Esophagus muscularis mucosa (tissue), 4 donors: ENCODE measurements around the gene LPAR1.

Source experiments
- EP300 ChIP-seq: sonication (generic); formaldehyde crosslinking; IDR thresholded peaks from one replicate; pipeline ENCODE4 v1.6.1; 2017; ENCODE audit warnings: antibody characterized with exemption
- POLR2A ChIP-seq: fragments of 450-650 bp; IDR thresholded peaks from one replicate; pipeline ENCODE4 v1.6.1; 2017; ENCODE audit warnings: antibody characterized with exemption, moderate library complexity, mild to moderate bottlenecking, low read depth
- POLR2AphosphoS5 ChIP-seq, 2 donors: sonication (generic); formaldehyde crosslinking; IDR thresholded peaks; one replicate each; pipeline ENCODE4 v1.6.1; 2017; ENCODE audit warnings: antibody characterized with exemption in 2 of 2
- TF ChIP-seq, protein P1 (sequence below), 3 experiments: fragments of 200-600 bp in 2 of 3; fragments of 450-650 bp in 1 of 3; sonication (generic) in 2 of 3; IDR thresholded peaks; one replicate each; pipeline ENCODE4 v1.5.1; 2017 to 2019; ENCODE audit warnings: antibody characterized with exemption in 3 of 3, mild to moderate bottlenecking in 2 of 3, moderate library complexity in 1 of 3

DNA sequence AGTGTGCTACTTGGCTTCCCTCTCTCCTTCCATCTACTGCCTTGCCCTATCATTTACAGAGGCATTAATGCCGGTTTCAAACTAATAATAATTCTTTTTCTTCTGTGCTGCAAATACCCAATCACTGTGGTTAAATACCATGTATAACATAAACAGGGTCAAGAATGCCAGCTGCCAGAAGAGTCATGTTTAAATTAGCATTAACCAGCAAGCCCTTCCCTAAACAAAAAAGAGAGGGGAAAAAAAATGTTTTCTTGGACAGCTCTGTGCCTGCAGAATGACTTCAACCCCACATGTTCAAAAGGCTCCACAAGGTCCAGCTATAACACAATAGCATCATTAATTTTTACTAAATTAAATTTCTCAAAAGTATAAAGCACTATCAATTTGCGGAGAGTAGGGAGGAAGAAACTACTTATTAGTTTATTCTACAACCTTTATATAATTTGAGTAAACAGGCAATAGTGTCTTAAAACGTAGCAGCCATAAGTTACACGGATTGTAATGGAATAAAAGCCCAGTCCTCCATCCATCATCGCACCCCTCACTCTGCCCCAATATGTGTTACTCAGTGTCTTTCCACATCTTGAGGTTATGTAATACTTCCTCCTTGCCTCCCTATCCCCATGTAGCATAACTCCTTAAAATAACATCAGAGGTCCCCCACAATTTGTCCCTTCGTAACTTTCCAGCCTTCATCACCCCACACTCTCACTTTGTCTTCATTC lies 3.9 kb downstream of the LPAR1 start:
- TF ChIP-seq EP300 = no peak
- TF ChIP-seq POLR2A = no peak
- TF ChIP-seq, protein P1, sequence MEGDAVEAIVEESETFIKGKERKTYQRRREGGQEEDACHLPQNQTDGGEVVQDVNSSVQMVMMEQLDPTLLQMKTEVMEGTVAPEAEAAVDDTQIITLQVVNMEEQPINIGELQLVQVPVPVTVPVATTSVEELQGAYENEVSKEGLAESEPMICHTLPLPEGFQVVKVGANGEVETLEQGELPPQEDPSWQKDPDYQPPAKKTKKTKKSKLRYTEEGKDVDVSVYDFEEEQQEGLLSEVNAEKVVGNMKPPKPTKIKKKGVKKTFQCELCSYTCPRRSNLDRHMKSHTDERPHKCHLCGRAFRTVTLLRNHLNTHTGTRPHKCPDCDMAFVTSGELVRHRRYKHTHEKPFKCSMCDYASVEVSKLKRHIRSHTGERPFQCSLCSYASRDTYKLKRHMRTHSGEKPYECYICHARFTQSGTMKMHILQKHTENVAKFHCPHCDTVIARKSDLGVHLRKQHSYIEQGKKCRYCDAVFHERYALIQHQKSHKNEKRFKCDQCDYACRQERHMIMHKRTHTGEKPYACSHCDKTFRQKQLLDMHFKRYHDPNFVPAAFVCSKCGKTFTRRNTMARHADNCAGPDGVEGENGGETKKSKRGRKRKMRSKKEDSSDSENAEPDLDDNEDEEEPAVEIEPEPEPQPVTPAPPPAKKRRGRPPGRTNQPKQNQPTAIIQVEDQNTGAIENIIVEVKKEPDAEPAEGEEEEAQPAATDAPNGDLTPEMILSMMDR (IDR thresholded peaks at IDR 0.05) = no peak
- no peak for TF ChIP-seq POLR2AphosphoS5 (IDR thresholded peaks at IDR 0.05)
